Fibroblast of skin of abdomen (primary cell): ENCODE measurements around the gene AFP. TPM values are rescaled to one million over a fixed set of nuclear protein-coding genes. Genes with fewer than 3 reads are reported as not detected.
A peak's percentile ranks its signal among the peaks of the same experiment; 100 is the strongest.
"Not testable (repeated sequence)": the region's sequence is repeated elsewhere in the genome, so short reads cannot be mapped to it uniquely, and the experiment has no call there.

Source experiments
- DNase-seq: peaks from one replicate; pipeline ENCODE4 v3.0.0-alpha.2; 2013
- polyA plus RNA-seq, 2 experiments: library from polyadenylated mRNA; unstranded; fragments of 120-200 nt; gene quantifications; one replicate each; pipeline ENCODE4 v1.2.1, GENCODE V29; 2013; ENCODE audit not compliant: insufficient read length in 2 of 2

AFP gene
- polyA plus RNA-seq (2013, experiment 1 of 2; ENCODE audit: insufficient read length) = 0.82 TPM
- polyA plus RNA-seq (2013, experiment 2 of 2; ENCODE audit: insufficient read length) = 0.67 TPM

DNA sequence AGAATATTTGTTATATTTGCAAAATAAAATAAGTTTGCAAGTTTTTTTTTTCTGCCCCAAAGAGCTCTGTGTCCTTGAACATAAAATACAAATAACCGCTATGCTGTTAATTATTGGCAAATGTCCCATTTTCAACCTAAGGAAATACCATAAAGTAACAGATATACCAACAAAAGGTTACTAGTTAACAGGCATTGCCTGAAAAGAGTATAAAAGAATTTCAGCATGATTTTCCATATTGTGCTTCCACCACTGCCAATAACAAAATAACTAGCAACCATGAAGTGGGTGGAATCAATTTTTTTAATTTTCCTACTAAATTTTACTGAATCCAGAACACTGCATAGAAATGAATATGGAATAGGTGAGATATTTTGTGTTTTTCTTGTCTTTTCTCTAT, at the start of gene AFP:
Gene AFP, plus strand, starts transcription at position 238 of the 400 bp plus-strand sequence. Its CDS starts 42 bp downstream, at position 280.
- no peak for DNase-seq

DNA sequence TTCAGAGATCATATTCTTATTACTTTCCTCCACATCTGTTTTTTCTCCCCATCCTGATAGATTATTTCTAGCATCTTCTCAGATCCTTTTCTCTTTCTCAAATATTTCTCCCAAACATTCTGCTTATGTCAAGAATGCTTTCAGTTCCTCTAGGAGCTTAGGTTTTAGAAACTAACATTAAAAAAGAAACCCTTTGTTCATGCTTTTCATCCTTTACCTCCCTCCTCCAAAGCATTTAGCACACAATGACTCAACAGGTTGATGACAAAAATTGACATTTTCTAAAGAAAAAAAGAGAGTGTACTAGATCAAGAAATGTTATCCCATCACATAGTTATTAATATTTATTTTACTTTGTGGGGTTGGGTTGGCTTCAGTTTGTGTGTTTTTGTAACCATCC, 48.5 kb upstream of the AFP start:
- no peak for DNase-seq

DNA sequence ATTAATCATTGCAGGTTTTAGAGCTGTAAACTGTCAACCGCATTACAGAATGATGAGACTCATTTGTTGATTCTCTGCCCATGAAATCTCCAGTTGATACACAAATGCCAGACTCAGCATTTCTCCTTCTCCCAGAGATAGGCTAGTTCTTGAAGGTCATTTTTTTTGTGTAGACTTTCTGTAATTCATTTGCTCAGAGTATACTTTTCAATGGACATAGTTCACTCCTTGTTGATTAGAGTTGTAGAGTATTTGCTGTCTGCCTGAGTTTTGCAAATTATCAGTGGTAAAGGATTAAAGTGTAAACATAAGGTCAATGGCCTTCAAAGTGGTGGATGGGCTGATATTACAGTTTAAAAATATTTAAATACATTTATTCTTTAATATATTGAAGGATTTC, 47.1 kb upstream of the AFP start:
- no peak for DNase-seq

DNA sequence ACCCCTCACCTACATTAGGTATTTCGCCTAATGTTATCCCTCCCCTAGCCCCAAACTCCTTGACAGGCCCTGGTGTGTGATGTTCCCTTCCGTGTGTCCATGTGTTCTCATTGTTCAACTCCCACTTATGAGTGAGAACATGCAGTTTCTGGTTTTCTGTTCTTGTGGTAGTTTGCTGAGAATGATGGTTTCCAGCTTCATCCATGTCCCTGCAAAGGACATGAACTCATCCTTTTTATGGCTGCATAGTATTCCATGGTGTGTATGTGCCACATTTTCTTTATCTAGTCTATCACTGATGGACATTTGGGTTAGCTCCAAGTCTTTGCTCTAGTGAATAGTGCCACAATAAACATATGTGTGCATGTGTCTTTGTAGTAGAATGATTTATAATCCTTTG, 46.4 kb upstream of the AFP start:
- DNase-seq = not testable (repeated sequence)

DNA sequence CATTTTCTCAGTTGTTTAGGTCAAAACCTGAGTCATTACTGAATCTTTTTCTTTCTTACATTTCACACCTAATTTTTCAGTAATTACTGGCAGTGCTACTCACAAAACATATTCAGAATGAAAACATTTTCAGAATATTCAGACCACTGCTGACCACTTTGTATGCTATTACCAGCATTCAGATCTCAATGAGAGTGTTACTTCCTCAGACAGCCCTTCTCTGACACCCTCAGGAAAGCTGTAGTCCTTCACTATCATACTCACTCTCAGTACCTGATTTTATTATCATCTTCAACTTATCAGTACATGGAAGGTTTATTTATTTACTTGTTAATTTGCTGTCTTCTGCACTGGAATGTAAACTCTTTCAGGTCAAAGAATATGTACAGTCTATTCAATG, 44.2 kb upstream of the AFP start:
- DNase-seq = no peak

DNA sequence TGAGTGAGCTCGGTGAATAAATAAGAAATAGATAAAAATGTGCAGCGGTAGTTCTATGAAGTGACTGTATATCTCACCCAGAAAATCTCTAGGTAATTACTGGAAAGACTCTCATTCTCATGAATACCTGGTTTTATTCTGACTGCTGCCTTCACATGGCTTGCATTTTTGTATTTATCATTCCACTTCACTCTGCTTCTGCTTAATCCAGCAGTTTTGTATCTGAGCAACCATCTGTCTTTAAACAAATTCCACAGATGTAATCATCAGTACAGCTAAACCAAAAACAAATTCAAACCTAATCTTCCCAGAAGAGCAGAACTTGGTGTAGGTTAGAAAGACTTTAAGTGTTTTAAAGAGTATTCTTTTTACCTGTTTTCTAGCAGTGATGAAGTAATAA, 43.1 kb upstream of the AFP start:
- no peak for DNase-seq

DNA sequence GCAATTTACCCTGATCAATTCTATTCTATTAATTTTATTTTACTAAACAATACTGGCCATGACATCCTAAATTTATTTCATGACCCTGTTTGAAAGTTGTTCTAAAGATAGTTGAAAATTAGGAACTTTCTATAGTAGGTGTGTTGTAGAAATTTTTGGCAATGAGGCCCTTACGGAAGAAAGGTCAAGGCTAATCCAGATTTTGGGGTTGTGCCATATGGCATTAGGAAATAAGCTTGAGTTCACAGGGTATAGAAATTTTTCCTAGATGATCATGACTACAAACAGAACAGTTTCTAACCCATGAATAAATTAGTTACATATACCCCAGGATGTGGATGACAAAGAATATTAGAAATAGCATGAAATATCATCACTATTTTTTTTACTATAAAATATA, 39.7 kb upstream of the AFP start:
- DNase-seq = no peak

DNA sequence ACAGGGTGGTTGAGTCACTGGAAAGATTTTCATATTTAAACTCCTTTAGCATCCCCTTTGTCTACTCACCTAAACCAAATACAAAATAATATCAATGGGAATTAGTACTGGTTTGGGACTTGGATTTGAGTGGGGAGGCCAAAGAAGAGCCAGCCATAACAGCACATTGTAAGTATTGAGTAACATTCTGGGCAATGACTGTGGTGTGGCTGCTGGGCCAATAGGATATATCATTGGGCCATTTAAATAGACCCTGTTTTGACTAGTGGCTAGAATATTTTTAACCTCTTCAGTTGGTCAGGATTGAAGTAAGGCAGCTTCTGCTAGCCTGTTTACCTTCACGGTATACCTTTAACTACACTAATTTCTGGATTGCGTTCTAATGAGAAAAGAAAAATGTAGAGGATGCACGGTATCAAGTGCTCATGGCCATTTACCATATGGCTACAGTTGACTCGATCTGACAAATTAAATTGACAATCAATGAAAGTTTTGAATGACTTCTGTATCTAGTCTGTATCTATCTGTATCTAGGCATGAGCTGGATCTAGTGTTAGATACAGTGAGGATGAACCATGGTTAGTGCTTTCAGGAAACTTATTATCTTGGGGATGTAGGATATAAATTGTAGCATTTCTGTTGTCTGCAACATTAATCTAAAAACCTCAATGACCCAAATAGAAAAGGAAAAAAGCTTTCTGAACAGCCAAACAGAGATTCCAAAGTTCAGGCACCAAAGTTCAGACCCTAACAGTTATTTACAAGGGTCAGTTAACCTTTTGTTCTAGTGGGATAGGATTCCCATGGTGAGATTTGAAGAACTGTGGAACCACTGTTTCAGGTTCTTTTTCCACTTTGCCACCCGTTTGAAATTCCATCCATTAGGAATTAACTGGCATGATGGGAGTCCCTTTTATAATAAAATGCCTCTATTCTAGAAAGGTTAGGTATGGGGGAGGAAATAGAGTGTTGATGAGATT, 38.7 kb upstream of the AFP start:
- no peak for DNase-seq

DNA sequence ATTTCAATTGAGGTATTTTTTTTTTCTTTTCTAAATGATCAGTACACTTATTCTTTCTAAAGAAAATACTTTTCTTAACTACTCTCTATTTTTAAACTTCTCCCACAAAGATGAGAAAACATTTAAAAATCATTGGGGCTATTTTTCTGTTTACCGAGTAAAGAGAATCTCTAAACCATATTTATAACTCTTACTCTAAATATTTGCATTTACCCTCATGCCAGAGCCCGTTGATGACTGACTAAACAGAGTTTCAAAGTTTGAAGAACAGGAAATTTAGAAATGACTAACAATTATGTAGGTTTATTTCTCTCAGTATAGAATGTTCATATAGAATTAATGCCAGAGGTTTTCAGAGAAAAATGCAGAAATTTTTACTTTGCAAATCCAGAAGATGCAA, 34.6 kb upstream of the AFP start:
- no peak for DNase-seq

DNA sequence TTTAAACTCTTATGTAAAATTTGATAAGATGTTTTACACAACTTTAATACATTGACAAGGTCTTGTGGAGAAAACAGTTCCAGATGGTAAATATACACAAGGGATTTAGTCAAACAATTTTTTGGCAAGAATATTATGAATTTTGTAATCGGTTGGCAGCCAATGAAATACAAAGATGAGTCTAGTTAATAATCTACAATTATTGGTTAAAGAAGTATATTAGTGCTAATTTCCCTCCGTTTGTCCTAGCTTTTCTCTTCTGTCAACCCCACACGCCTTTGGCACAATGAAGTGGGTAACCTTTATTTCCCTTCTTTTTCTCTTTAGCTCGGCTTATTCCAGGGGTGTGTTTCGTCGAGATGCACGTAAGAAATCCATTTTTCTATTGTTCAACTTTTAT, 32.0 kb upstream of the AFP start, which contains the start of gene ALB:
Gene ALB, plus strand, starts transcription at position 246 of the 400 bp plus-strand sequence. Its CDS starts 41 bp downstream, at position 287.
- DNase-seq = no peak

DNA sequence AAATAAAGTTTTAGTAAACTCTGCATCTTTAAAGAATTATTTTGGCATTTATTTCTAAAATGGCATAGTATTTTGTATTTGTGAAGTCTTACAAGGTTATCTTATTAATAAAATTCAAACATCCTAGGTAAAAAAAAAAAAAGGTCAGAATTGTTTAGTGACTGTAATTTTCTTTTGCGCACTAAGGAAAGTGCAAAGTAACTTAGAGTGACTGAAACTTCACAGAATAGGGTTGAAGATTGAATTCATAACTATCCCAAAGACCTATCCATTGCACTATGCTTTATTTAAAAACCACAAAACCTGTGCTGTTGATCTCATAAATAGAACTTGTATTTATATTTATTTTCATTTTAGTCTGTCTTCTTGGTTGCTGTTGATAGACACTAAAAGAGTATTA, 31.6 kb upstream of the AFP start:
- no peak for DNase-seq

DNA sequence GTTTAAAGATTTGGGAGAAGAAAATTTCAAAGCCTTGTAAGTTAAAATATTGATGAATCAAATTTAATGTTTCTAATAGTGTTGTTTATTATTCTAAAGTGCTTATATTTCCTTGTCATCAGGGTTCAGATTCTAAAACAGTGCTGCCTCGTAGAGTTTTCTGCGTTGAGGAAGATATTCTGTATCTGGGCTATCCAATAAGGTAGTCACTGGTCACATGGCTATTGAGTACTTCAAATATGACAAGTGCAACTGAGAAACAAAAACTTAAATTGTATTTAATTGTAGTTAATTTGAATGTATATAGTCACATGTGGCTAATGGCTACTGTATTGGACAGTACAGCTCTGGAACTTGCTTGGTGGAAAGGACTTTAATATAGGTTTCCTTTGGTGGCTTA, 30.9 kb upstream of the AFP start:
- no peak for DNase-seq

DNA sequence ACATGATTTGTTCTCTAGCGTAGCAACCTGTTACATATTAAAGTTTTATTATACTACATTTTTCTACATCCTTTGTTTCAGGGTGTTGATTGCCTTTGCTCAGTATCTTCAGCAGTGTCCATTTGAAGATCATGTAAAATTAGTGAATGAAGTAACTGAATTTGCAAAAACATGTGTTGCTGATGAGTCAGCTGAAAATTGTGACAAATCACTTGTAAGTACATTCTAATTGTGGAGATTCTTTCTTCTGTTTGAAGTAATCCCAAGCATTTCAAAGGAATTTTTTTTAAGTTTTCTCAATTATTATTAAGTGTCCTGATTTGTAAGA, 29.5 kb upstream of the AFP start:
- peak; percentile 4 for DNase-seq

DNA sequence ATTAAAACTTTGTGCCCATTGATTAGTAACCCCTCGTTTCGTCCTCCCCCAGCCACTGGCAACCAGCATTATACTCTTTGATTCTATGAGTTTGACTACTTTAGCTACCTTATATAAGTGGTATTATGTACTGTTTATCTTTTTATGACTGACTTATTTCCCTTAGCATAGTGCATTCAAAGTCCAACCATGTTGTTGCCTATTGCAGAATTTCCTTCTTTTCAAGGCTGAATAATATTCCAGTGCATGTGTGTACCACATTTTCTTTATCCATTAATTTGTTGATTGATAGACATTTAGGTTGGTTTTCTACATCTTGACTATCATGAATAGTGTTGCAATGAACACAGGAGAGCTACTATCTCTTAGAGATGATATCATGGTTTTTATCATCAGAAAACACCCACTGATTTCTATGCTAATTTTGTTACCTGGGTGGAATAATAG, 28.8 kb upstream of the AFP start:
- no peak for DNase-seq

DNA sequence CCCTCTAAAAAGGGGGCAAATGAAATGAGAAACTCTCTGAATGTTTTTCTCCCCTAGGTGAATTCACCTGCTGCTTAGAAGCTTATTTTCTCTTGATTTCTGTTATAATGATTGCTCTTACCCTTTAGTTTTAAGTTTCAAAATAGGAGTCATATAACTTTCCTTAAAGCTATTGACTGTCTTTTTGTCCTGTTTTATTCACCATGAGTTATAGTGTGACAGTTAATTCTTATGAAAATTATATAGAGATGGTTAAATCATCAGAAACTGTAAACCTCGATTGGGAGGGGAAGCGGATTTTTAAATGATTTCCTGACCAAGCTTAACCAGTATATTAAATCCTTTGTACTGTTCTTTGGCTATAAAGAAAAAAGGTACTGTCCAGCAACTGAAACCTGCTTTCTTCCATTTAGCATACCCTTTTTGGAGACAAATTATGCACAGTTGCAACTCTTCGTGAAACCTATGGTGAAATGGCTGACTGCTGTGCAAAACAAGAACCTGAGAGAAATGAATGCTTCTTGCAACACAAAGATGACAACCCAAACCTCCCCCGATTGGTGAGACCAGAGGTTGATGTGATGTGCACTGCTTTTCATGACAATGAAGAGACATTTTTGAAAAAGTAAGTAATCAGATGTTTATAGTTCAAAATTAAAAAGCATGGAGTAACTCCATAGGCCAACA, 27.7 kb upstream of the AFP start:
- DNase-seq = no peak

DNA sequence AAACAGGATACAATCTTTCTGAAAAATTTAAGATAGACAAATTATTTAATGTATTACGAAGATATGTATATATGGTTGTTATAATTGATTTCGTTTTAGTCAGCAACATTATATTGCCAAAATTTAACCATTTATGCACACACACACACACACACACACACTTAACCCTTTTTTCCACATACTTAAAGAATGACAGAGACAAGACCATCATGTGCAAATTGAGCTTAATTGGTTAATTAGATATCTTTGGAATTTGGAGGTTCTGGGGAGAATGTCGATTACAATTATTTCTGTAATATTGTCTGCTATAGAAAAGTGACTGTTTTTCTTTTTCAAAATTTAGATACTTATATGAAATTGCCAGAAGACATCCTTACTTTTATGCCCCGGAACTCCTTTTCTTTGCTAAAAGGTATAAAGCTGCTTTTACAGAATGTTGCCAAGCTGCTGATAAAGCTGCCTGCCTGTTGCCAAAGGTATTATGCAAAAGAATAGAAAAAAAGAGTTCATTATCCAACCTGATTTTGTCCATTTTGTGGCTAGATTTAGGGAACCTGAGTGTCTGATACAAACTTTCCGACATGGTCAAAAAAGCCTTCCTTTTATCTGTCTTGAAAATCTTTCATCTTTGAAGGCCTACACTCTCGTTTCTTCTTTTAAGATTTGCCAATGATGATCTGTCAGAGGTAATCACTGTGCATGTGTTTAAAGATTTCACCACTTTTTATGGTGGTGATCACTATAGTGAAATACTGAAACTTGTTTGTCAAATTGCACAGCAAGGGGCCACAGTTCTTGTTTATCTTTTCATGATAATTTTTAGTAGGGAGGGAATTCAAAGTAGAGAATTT, 26.8 kb upstream of the AFP start:
- no peak for DNase-seq

DNA sequence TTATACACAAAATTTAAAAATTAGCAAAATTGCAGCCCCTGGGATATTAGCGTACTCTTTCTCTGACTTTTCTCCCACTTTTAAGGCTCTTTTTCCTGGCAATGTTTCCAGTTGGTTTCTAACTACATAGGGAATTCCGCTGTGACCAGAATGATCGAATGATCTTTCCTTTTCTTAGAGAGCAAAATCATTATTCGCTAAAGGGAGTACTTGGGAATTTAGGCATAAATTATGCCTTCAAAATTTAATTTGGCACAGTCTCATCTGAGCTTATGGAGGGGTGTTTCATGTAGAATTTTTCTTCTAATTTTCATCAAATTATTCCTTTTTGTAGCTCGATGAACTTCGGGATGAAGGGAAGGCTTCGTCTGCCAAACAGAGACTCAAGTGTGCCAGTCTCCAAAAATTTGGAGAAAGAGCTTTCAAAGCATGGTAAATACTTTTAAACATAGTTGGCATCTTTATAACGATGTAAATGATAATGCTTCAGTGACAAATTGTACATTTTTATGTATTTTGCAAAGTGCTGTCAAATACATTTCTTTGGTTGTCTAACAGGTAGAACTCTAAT, 26.0 kb upstream of the AFP start:
- DNase-seq = no peak

DNA sequence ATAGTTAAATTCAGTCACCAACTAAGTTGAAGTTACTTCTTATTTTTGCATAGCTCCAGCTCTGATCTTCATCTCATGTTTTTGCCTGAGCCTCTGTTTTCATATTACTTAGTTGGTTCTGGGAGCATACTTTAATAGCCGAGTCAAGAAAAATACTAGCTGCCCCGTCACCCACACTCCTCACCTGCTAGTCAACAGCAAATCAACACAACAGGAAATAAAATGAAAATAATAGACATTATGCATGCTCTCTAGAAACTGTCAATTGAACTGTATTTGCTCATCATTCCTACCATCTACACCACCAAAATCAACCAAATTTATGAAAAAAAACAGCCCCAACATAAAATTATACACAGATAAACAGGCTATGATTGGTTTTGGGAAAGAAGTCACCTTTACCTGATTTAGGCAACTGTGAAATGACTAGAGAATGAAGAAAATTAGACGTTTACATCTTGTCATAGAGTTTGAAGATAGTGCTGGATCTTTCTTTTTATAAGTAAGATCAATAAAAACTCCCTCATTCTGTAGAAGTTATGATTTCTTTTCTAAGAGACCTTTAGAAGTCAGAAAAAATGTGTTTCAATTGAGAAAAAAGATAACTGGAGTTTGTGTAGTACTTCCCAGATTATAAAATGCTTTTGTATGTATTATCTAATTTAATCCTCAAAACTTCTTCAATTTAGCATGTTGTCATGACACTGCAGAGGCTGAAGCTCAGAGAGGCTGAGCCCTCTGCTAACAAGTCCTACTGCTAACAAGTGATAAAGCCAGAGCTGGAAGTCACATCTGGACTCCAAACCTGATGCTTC, 24.9 kb upstream of the AFP start:
- DNase-seq = no peak

DNA sequence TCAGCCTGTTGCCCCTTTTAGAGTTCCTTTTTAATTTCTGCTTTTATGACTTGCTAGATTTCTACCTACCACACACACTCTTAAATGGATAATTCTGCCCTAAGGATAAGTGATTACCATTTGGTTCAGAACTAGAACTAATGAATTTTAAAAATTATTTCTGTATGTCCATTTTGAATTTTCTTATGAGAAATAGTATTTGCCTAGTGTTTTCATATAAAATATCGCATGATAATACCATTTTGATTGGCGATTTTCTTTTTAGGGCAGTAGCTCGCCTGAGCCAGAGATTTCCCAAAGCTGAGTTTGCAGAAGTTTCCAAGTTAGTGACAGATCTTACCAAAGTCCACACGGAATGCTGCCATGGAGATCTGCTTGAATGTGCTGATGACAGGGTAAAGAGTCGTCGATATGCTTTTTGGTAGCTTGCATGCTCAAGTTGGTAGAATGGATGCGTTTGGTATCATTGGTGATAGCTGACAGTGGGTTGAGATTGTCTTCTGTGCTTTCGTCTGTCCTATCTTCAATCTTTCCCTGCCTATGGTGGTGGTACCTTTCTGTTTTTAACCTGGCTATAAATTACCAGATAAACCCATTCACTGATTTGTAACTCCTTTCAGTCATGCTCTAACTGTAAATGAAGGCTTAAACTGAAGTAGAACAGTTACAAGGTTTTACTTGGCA, 24.1 kb upstream of the AFP start:
- no peak for DNase-seq

DNA sequence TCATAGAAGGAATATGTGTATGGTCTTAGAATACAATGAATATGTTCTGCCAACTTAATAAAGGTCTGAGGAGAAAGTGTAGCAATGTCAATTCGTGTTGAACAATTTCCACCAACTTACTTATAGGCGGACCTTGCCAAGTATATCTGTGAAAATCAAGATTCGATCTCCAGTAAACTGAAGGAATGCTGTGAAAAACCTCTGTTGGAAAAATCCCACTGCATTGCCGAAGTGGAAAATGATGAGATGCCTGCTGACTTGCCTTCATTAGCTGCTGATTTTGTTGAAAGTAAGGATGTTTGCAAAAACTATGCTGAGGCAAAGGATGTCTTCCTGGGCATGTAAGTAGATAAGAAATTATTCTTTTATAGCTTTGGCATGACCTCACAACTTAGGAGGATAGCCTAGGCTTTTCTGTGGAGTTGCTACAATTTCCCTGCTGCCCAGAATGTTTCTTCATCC, 22.7 kb upstream of the AFP start:
- DNase-seq = no peak

DNA sequence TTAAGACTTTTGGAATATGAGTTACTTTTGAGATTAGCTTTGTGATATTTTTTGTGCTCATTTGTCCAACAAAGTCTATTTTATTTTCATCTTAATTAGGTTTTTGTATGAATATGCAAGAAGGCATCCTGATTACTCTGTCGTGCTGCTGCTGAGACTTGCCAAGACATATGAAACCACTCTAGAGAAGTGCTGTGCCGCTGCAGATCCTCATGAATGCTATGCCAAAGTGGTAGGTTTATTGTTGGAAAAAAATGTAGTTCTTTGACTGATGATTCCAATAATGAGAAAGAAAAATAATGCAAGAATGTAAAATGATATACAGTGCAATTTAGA, 21.1 kb upstream of the AFP start:
- DNase-seq = no peak
